ENCODE measurements around the gene AFF3.
"Not testable (repeated sequence)": the region's sequence is repeated elsewhere in the genome, so short reads cannot be mapped to it uniquely, and the experiment has no call there.

The AFF3 gene

DNA sequence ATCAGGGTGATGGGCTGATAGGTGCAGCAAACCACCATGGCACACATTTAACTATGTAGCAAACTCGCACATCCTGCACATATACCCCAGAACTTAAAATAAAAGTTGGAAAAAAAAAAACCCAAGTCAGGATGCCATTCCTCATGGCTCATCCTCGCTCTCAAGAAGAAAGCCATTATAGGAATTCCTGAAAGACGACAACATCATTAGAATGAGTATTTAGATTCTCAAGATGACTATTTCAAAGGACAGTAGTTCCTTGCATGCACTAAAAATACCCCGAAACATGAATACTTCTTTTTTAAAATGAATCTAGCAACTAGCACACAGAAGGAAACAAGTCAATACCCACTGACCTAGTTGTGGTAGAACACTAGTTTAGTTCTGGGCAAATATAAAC is 366.8 kb downstream of the AFF3 start:
- in situ Hi-C loops (cut with MboI; ENCODE audit: low sequenced_read_pairs): no loop called here

GRCh38 chr2:99773642-99774041 is 368.7 kb downstream of the AFF3 start:
- in situ Hi-C loops (cut with MboI; ENCODE audit: low sequenced_read_pairs): not testable (repeated sequence)

DNA sequence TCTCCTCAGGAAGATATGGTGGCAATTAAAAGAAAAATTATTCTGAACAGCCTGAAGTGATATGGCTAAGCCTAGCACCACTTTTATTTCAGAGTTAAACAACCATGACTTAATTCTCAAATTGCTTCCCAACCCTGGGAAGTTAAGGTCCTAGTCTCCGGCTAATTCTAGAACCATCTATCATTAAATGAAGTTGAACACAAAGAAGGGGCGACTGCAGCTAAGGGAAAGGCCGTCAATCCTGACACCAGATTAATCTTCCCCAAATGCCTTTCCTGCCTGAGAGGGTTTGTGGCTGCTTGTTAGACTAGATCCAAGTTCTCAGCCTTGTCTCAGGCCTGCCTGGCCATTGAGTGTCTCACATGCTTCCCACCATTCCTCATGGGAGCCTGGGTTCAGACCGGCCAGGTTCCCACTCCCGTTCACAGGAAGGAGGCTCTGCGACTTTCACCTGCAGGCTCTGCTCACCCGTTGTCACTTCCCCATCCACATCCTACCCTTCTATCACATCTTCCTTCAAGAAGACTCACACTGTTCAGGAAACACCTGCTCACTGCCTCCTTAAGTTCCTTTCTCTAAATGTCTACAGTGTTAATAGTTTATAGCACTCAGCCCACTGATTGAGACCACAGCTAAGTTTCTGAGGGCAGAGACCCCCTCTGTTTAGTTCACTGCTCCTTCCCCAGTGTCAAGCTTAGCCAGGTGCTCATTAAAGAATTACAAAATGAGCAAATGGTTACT is 369.6 kb downstream of the AFF3 start:
- in situ Hi-C loops (cut with MboI; ENCODE audit: low sequenced_read_pairs): no loop called here

- in situ Hi-C loops (cut with MboI; ENCODE audit: low sequenced_read_pairs): no loop called here
Measured at GRCh38 chr2:99771681-99772333, 370.6 kb downstream of the AFF3 start.

DNA sequence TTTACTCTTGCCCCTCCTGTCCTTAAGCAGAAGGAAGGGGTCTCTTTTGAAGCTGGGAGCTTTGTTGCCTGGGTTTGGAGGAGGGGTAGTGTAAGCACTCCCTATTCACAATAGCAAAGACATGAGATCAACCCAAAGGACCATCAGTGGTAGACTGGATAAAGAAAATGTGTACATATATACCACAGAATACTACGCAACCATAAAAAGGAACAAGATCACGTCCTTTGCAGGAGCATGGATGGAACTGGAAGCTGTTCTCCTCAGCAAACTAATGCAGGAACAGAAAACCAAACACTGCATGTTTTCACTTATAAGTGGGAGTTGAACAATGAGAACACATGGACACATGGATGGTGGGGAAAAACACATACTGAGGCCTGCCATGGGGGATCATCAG is 371.5 kb downstream of the AFF3 start:
- in situ Hi-C loops (cut with MboI; ENCODE audit: low sequenced_read_pairs): no loop called here

DNA sequence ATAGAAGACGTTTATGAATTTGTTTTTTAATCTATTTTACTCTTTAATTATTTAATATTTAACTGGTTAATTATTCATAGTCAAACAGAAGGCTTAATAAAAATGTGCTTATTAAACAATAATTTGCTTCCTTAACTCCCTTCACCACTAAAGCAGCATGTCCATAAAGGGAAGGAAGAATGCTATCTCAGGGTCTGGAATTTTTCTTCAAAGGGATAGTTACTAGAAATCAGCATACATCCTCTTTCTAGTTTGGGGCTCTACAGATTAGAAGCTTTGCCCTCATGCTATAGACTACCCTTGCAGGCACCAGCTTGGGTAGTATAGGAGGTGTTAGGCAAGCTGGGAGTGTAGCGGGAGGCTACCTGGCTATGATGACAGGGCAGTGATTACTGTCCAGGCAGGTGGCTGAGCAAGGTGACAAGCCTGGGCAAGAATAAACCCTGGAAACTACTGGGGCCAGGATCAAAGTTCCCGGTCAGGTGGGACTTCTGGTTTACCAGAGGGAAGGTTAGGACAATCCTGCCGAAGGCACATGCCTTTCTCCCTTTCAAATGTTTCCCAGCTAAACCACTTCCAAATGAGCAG is 376.6 kb downstream of the AFF3 start:
- in situ Hi-C loops (cut with MboI; ENCODE audit: low sequenced_read_pairs): no loop called here

GRCh38 chr2:99763764-99764163 is 378.6 kb downstream of the AFF3 start:
- in situ Hi-C loops (cut with MboI; ENCODE audit: low sequenced_read_pairs): no loop called here

DNA sequence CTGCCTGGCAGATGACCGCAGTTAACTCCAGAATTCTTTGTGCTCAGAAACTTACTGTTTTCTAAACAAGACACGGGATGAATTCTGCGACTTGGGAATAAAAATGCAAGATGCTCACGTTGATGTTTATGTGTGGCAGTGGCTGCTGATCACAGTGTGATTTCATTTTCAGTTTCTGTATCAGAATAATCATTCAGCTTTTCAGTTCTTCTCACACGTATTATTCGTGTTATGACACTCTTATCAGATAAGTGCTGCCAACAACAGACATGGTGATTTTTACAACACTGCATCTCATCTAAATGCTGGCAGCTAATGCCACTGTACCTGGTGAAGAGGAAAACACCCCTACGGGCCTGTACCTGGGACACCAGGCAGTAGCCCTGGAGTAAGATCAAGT is 379.7 kb downstream of the AFF3 start:
- in situ Hi-C loops (cut with MboI; ENCODE audit: low sequenced_read_pairs): no loop called here

DNA sequence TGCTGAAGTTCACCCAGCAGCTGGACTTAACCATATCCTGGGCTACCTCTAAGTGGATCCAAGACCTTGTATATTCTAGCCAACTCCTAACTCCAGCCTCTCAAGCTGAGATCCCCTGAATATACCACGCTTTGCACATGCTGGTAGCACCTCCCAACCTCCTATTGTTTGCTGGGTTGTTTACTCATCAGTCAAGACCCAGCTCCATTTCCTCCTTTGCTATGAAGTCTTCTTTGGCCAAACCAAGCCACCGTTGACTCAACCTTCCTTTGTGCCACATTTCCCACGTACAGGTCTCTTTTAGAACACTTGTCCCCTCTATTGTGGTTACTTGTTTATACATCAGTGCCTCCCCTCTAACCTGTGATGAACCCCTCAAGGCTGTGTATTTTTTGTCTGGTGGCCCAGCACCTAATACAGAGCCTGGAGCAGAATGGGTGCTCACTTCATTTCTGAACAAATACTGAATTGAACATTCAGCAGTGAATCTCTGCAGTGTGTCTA is 384.7 kb downstream of the AFF3 start:
- in situ Hi-C loops (cut with MboI; ENCODE audit: low sequenced_read_pairs): no loop called here

GRCh38 chr2:99756059-99756458 is 386.3 kb downstream of the AFF3 start:
- in situ Hi-C loops (cut with MboI; ENCODE audit: low sequenced_read_pairs): no loop called here

GRCh38 chr2:99754210-99754609 is 388.2 kb downstream of the AFF3 start:
- in situ Hi-C loops (cut with MboI; ENCODE audit: low sequenced_read_pairs): no loop called here

DNA sequence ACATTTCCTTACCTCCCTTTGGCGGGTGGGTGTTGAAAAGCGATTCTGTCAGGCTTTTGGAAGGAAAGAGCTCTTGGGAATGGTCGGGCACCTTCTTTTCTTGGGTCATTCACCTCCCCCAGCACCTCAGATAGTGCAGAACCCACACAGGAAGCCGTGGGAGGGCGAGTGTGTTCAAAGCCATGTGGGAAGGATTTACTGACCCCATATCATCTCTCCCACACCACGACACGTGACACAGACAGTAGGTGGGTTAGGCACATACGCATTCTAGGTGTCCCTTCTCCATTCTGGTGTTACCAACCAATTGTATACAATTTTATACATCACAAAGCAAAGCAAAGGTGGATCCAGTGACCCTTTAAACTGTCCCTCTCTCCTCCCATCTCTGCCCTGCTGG is 388.9 kb downstream of the AFF3 start:
- in situ Hi-C loops (cut with MboI; ENCODE audit: low sequenced_read_pairs): no loop called here

DNA sequence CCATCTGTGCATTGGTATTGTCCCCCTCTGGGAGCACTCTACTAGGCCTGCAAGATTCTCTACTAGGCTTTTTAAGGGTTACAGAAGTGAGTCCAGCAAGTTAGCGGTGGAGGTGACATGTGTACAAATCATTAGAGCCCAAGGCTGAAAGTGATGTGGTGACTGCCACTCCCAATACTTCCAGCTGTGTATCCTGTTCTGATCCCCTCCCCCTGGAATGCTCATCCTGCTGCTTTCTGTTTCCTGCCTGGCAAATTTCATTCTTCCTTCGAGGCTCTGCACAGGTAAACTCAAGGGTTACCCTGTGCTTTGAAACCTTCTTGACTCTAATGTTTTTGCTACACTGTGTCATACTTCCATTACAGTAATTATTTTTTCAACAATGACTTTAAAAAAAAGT is 394.0 kb downstream of the AFF3 start:
- in situ Hi-C loops (cut with MboI; ENCODE audit: low sequenced_read_pairs): no loop called here

DNA sequence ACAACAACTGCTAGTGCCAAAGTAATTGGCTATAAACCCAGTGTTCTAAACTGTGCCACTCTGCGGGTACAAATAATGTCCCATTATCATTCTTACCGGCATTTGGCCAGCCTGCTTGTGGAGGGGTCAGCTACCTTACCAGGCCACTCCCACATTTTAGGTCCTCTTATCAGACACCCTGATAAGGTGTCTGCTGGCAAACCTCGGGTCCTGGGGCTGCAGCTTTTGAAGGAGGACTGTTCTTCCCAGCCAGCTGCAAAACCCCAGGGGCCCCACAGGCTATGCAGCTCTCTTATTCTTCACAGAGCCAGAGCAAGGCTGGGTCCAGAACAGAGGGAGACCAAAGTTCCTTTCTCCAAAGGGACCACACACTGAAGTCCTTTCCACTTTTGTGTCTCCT is 394.5 kb downstream of the AFF3 start:
- in situ Hi-C loops (cut with MboI; ENCODE audit: low sequenced_read_pairs): no loop called here

DNA sequence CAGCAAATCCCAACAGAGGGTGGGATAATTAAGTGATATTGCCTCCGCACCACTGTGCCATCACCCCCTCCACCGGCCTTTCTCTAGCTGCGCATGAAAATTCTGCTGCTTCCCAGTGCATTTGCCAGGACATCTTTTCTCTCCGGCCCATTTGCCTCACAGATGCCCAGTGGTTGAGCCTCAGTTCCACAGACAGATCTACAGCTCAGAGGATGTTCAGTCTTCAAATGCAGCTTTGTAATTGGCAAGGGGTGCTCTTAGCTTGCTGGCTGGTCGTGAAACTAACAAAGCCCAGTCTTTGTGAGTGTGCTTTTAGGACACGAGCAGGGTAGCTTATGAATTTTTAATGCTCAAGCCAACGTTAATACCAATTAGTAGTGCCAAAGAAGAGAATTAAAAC is 399.2 kb downstream of the AFF3 start:
- in situ Hi-C loops (cut with MboI; ENCODE audit: low sequenced_read_pairs): no loop called here

GRCh38 chr2:99737537-99737936 is 404.9 kb downstream of the AFF3 start:
- in situ Hi-C loops (cut with MboI; ENCODE audit: low sequenced_read_pairs): no loop called here

- in situ Hi-C loops (cut with MboI; ENCODE audit: low sequenced_read_pairs): no loop called here
Measured at GRCh38 chr2:99735753-99736152, 406.6 kb downstream of the AFF3 start.

DNA sequence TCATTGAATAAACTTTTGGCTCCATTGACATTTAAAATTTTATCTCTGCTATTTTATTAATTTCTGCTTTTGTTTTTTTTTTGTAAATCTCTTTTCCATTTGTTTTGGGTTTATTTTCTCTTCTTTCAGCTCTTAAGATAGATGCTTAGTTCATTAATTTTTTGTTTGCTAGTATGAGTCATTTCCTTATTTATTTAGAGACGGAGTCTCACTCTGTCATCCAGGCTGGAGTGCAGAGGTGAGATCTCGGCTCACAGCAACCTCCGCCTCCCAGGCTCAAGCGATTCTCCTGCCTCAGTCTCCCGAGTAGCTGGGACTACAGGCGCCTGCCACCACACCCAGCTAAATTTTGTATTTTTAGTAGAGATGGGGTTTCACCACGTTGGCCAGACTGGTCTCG is 407.1 kb downstream of the AFF3 start:
- in situ Hi-C loops (cut with MboI; ENCODE audit: low sequenced_read_pairs): not testable (repeated sequence)

- in situ Hi-C loops (cut with MboI; ENCODE audit: low sequenced_read_pairs): no loop called here
Measured at GRCh38 chr2:99734236-99734635, 408.2 kb downstream of the AFF3 start.

DNA sequence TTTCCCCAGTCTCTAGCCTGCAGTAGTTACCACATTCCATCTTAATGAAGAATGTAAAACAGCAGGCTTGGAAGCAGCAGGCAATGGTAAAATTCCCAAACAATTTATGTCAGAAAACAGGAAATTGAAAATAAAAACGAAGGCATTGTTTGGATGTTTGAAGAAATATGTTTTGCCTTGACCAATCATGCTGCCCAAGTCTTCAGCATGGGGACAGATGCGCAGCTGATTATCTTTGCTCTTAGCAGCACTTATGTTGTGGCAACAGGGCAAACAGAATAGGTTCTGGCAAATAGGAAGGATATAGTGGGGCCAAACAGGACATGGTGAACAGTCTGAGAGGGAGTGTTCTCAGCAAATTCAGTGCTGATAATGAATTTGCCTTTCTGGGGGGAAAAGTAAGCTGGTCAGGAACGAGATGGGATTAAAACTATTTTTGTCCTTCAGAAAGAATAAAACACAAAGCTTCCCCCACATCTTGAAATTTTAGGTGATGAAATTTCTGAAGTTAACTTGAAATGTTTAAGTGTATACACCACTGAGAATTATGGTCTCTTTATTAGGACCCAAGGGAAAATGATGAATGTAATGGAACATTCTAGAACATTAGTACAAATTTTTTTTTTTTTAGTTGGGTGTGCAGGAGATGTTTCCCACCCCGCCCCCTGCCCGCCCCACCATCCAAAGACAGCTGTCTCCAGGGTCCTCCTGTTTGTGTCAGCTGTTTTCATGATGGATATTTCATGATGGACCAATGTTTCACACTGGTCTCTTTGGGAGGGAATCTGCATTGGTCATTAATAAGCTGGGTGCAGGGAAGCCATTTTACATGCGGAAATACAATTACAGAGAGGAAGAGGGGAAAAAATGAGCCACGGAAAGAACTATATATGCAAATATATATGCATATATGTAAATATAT is 413.0 kb downstream of the AFF3 start:
- in situ Hi-C loops (cut with MboI; ENCODE audit: low sequenced_read_pairs): no loop called here

DNA sequence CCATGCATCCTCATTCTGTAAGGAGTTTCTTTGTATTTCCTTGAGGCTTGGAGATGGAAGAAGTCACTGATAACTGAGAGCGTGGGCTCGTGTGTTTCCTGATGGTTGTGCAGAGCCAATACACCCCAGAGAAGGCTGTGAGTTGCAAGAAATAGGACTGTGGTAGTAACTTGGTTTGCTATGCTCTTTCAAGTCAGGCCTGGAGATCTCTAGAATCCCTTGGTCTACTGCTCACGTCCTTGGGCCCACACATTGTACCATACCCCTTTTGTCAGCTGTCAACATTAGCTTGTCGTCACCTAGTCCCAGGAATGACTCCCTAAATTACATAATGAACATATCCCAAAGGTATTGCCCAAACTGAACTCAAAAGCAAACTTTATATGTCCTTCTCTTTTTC is 414.2 kb downstream of the AFF3 start:
- in situ Hi-C loops (cut with MboI; ENCODE audit: low sequenced_read_pairs): no loop called here
